LHCN-M2 (cell line): ENCODE data around the gene DCLRE1A. TPM values are rescaled to one million over a fixed set of nuclear protein-coding genes. Genes with fewer than 3 reads are reported as not detected.
A peak's percentile ranks its signal among the peaks of the same experiment; 100 is the strongest.

ENCODE experiments used
- DNase-seq: peaks from one replicate; pipeline ENCODE4 v3.0.0-alpha.2; 2012; ENCODE audit warnings: low read depth
- total RNA-seq: library from RNA; depleted of rRNA; stranded (reverse); fragments of >200 nt; gene quantifications from 2 replicates; pipeline ENCODE4 v1.2.3, GENCODE V29; 2014; rRNA removed

Gene DCLRE1A
- total RNA-seq, 1 experiment from 2014 or later: 6.8 TPM

GRCh38 chr10:113788604-113789083 is 65.2 kb downstream of the DCLRE1A start:
- peak; percentile 95 for DNase-seq

Other genes with a start within 250 kb of the DCLRE1A start
- 0.06 TPM in 1 of 2 replicates, not detected in the other for gene NRAP, start 190.0 kb downstream of the DCLRE1A start, total RNA-seq
- 25.8 and 35.5 TPM in 2 replicates for gene CASP7, start 174.2 kb downstream of the DCLRE1A start, total RNA-seq
- gene PLEKHS1, start 102.4 kb downstream of the DCLRE1A start, total RNA-seq: not detected in 2 replicates
- gene NHLRC2, start 579 bp upstream of the DCLRE1A start, total RNA-seq: 18.5 and 19.2 TPM in 2 replicates
- 0.11 and 0.13 TPM in 2 replicates for gene ADRB1, start 189.8 kb upstream of the DCLRE1A start, total RNA-seq